GM21737 (cell line): ENCODE results near the gene EOMES.
"Not testable (repeated sequence)": the region's sequence is repeated elsewhere in the genome, so short reads cannot be mapped to it uniquely, and the experiment has no call there.

Experiments
- ATAC-seq: cut with Tn5 transposase; IDR thresholded peaks from one replicate; pipeline ENCODE4 v1.9.1; 2021; ENCODE audit warnings: mild to moderate bottlenecking, moderate library complexity; ENCODE audit not compliant: unreplicated experiment

EOMES gene

GRCh38 chr3:27721717-27722564 lies at the start of gene EOMES:
Gene EOMES, minus strand, starts transcription at chr3:27722323. Its CDS starts 29 bp downstream, at chr3:27722294.
- peak; percentile 60 for ATAC-seq

- not testable (repeated sequence) for ATAC-seq
Measured at GRCh38 chr3:27770384-27770783, 48.3 kb upstream of the EOMES start.

GRCh38 chr3:27767000-27767399 lies 44.9 kb upstream of the EOMES start:
- no peak for ATAC-seq

GRCh38 chr3:27758083-27758482 lies 36.0 kb upstream of the EOMES start:
- no peak for ATAC-seq

GRCh38 chr3:27756877-27757276 lies 34.8 kb upstream of the EOMES start:
- no peak for ATAC-seq

GRCh38 chr3:27752926-27753325 lies 30.8 kb upstream of the EOMES start:
- ATAC-seq, result no peak

GRCh38 chr3:27749643-27750042 lies 27.5 kb upstream of the EOMES start:
- ATAC-seq, result no peak

- ATAC-seq, result no peak
Measured at GRCh38 chr3:27746838-27747237, 24.7 kb upstream of the EOMES start.

- ATAC-seq, result no peak
Measured at GRCh38 chr3:27740854-27741253, 18.7 kb upstream of the EOMES start.

GRCh38 chr3:27737091-27737490 lies 15.0 kb upstream of the EOMES start:
- no peak for ATAC-seq

- no peak for ATAC-seq
Measured at GRCh38 chr3:27730774-27731659, 8.9 kb upstream of the EOMES start.

GRCh38 chr3:27729748-27730611 lies 7.9 kb upstream of the EOMES start:
- no peak for ATAC-seq

GRCh38 chr3:27729325-27729724 lies 7.2 kb upstream of the EOMES start:
- ATAC-seq, result no peak

GRCh38 chr3:27728195-27729087 lies 6.3 kb upstream of the EOMES start:
- ATAC-seq, result no peak

- ATAC-seq, result no peak
Measured at GRCh38 chr3:27726240-27726639, 4.1 kb upstream of the EOMES start.

GRCh38 chr3:27724459-27725197 lies 2.5 kb upstream of the EOMES start:
- ATAC-seq, result no peak

GRCh38 chr3:27723815-27724458 lies 1.8 kb upstream of the EOMES start:
- ATAC-seq, result no peak

- ATAC-seq, result no peak
Measured at GRCh38 chr3:27723456-27723814, 1.3 kb upstream of the EOMES start.

- no peak for ATAC-seq
Measured at GRCh38 chr3:27723001-27723445, 900 bp upstream of the EOMES start.
